Adipocyte (in vitro differentiated cells): ENCODE data around the gene OR13J1.

Experiments
- DNase-seq: peaks from one replicate; pipeline ENCODE4 v3.0.0-alpha.2; 2015; ENCODE audit warnings: low read depth
- H3K27me3 ChIP-seq: replicated peaks from 2 replicates; pipeline ENCODE4 v1.7.0; 2013; ENCODE audit warnings: mild to moderate bottlenecking, low read length, moderate library complexity; ENCODE audit not compliant: control insufficient read depth, insufficient read depth
- H3K36me3 ChIP-seq: 2 replicates; pipeline ENCODE4 v1.7.0; 2013; ENCODE audit warnings: low read length, mild to moderate bottlenecking, moderate library complexity; ENCODE audit not compliant: control insufficient read depth, insufficient read depth, severe bottlenecking
- H3K4me1 ChIP-seq: 2 replicates; pipeline ENCODE4 v1.7.0; 2013; ENCODE audit warnings: mild to moderate bottlenecking, low read length, moderate library complexity; ENCODE audit not compliant: control insufficient read depth, insufficient read depth
- H3K4me3 ChIP-seq: 2 replicates; pipeline ENCODE4 v1.7.0; 2013; ENCODE audit warnings: mild to moderate bottlenecking, low read length, moderate library complexity
- H3K9ac ChIP-seq: 2 replicates; pipeline ENCODE4 v1.7.0; 2013; ENCODE audit warnings: mild to moderate bottlenecking, low read length, moderate library complexity
- H3K9me3 ChIP-seq: 2 replicates; pipeline ENCODE4 v1.7.0; 2013; ENCODE audit warnings: mild to moderate bottlenecking, low read length, moderate library complexity; ENCODE audit not compliant: control insufficient read depth

OR13J1 gene

GRCh38 chr9:35909687-35910612 lies 39.7 kb upstream of the OR13J1 start:
- H3K4me1 ChIP-seq: peaks cover 64% of the 10 kb centered on the region
- peak overlapping the region; percentile 100 for H3K9ac ChIP-seq
- H3K36me3 ChIP-seq: no peaks in the 10 kb centered on the region
- no peaks in the 10 kb centered on the region for H3K9me3 ChIP-seq
- no peaks in the 10 kb centered on the region for H3K27me3 ChIP-seq
- no peak for DNase-seq
- peak overlapping the region; percentile 79 for H3K4me3 ChIP-seq

GRCh38 chr9:35909274-35909673 lies 39.1 kb upstream of the OR13J1 start, which contains the start of gene SPAAR:
TSS of gene SPAAR (plus strand) at chr9:35909490. CDS start at chr9:35910464, 974 bp downstream.
- Histone ChIP-seq H3K9me3 (no peaks in the 10 kb centered on the region), H3K36me3 (no peaks in the 10 kb centered on the region), H3K4me3 (peak within 1 kb of the TSS; percentile 79), H3K9ac (peak within 1 kb of the TSS; percentile 100), H3K27me3 (no peaks in the 10 kb centered on the region), H3K4me1 (peaks cover 69% of the 10 kb centered on the region)
- no peak for DNase-seq

- DNase-seq: no peak
- Histone ChIP-seq H3K4me1 (peaks cover 70% of the 10 kb centered on the region), H3K27me3 (no peaks in the 10 kb centered on the region), H3K9me3 (no peaks in the 10 kb centered on the region), H3K4me3 (peak overlapping the region; percentile 79), H3K36me3 (no peaks in the 10 kb centered on the region), H3K9ac (peak overlapping the region; percentile 100)
Observed at GRCh38 chr9:35908504-35909125, 38.4 kb upstream of the OR13J1 start.

- Histone ChIP-seq H3K27me3 (no peaks in the 10 kb centered on the region), H3K4me1 (peaks cover 70% of the 10 kb centered on the region), H3K9ac (peak overlapping the region; percentile 100), H3K4me3 (peak overlapping the region; percentile 79), H3K36me3 (no peaks in the 10 kb centered on the region), H3K9me3 (no peaks in the 10 kb centered on the region)
- peak; percentile 86 for DNase-seq
Observed at GRCh38 chr9:35907711-35908503, 37.7 kb upstream of the OR13J1 start.

- DNase-seq: peak; percentile 86
- H3K36me3 ChIP-seq: no peaks in the 10 kb centered on the region
- peaks cover 70% of the 10 kb centered on the region for H3K4me1 ChIP-seq
- H3K4me3 ChIP-seq: peak overlapping the region; percentile 79
- H3K27me3 ChIP-seq: no peaks in the 10 kb centered on the region
- peak overlapping the region; percentile 100 for H3K9ac ChIP-seq
- H3K9me3 ChIP-seq: no peaks in the 10 kb centered on the region
Observed at GRCh38 chr9:35906923-35907699, 36.9 kb upstream of the OR13J1 start.

- H3K9me3 ChIP-seq: no peaks in the 10 kb centered on the region
- peak; percentile 96 for DNase-seq
- H3K4me1 ChIP-seq: peaks cover 65% of the 10 kb centered on the region
- peak within 1 kb of the TSS; percentile 100 for H3K9ac ChIP-seq
- no peaks in the 10 kb centered on the region for H3K36me3 ChIP-seq
- H3K4me3 ChIP-seq: peak within 1 kb of the TSS; percentile 79
- no peaks in the 10 kb centered on the region for H3K27me3 ChIP-seq
Observed at GRCh38 chr9:35905912-35906679, 35.9 kb upstream of the OR13J1 start, which contains the start of gene HRCT1. TSS of gene HRCT1 (plus strand) at chr9:35906202. CDS start at chr9:35906288, 86 bp downstream.

GRCh38 chr9:35905051-35905781 lies 35.0 kb upstream of the OR13J1 start:
- Histone ChIP-seq H3K4me3 (peak overlapping the region; percentile 79), H3K9me3 (no peaks in the 10 kb centered on the region), H3K27me3 (no peaks in the 10 kb centered on the region), H3K4me1 (peaks cover 58% of the 10 kb centered on the region), H3K36me3 (no peaks in the 10 kb centered on the region), H3K9ac (peak overlapping the region; percentile 100)
- DNase-seq: peak; percentile 48

GRCh38 chr9:35904338-35904737 lies 34.1 kb upstream of the OR13J1 start:
- no peaks in the 10 kb centered on the region for H3K36me3 ChIP-seq
- no peak overlapping the region for H3K4me3 ChIP-seq
- peak overlapping the region; percentile 100 for H3K9ac ChIP-seq
- peaks cover 49% of the 10 kb centered on the region for H3K4me1 ChIP-seq
- H3K27me3 ChIP-seq: no peaks in the 10 kb centered on the region
- DNase-seq: no peak
- H3K9me3 ChIP-seq: no peaks in the 10 kb centered on the region

GRCh38 chr9:35903049-35903448 lies 32.8 kb upstream of the OR13J1 start:
- DNase-seq: peak; percentile 80
- H3K4me1 ChIP-seq: peaks cover 36% of the 10 kb centered on the region
- no peaks in the 10 kb centered on the region for H3K27me3 ChIP-seq
- no peaks in the 10 kb centered on the region for H3K9me3 ChIP-seq
- no peak overlapping the region for H3K9ac ChIP-seq
- H3K36me3 ChIP-seq: no peaks in the 10 kb centered on the region
- H3K4me3 ChIP-seq: no peak overlapping the region
